ENCODE results near the gene FLOT1. TPM values are rescaled to one million over a fixed set of nuclear protein-coding genes. Genes with fewer than 3 reads are reported as not detected.

FLOT1 gene
- total and polyA plus RNA-seq, 2 of the 13 experiments (the other 11 are each of a cell fraction or from before 2014, with no cell fraction given) = 82.3 to 130 TPM

DNA sequence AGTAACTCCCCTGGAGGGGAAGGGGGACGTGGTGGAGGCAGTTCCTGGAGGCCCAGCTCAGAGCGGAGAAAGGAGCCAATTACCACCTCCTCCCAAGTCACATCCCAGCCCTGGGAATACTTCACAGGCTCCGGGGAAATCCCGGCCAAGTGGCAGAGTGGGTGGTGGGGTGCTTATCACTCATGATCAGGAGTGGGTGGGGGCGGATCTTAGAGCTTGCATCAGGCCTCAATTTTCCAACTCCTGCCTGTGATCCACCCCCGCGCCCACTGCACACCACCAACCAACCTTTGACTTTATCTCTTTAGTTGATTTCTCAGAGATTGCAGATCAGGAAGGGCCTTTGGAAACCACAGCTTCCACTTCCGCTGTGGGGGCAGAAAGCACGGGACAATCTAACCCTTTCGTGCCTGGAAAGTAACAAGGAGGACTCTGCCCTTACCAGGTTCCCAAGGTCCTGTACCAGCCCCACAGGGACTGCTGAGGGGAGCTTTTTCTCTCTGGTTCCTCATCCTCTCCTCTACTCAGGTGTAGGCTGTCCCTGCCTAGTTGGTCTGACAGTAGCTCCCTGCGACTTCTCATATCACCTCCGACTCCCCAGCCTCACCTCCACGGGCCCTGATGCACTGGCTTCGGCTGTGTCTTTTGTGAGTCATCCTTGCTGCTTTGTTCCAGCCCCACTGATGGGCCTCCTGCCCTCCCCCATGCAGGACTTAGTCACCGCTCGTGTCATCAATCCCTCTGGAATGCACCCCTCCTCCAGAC is 26.8 kb upstream of the FLOT1 start (continued):
- peak; percentile 80 for TF ChIP-seq PRDM10 (CRISPR knock-in tag; IDR thresholded peaks at IDR 0.05; ENCODE audit: low read depth)
- peak; percentile 90; the same call in 1 of the 2 replicates for TF ChIP-seq ZFP36L1 (CRISPR knock-in tag; IDR thresholded peaks at IDR 0.05)
- no peak for TF ChIP-seq ZNF282 (IDR thresholded peaks at IDR 0.05; ENCODE audit: partially characterized antibody)
- 0 out of 2 replicates have a peak, but pooled peaks have one; percentile 16 for TF ChIP-seq MXD1 (CRISPR knock-in tag; IDR thresholded peaks at IDR 0.05)
- TF ChIP-seq ZNF572 (CRISPR knock-in tag; IDR thresholded peaks at IDR 0.05) = no peak
- TF ChIP-seq SMAD1 (CRISPR knock-in tag; IDR thresholded peaks at IDR 0.05; ENCODE audit: borderline replicate concordance, low read depth) = peak; percentile 32; the same call in 1 of the 2 replicates
- TF ChIP-seq, protein P1, sequence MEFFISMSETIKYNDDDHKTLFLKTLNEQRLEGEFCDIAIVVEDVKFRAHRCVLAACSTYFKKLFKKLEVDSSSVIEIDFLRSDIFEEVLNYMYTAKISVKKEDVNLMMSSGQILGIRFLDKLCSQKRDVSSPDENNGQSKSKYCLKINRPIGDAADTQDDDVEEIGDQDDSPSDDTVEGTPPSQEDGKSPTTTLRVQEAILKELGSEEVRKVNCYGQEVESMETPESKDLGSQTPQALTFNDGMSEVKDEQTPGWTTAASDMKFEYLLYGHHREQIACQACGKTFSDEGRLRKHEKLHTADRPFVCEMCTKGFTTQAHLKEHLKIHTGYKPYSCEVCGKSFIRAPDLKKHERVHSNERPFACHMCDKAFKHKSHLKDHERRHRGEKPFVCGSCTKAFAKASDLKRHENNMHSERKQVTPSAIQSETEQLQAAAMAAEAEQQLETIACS (CRISPR knock-in tag; IDR thresholded peaks at IDR 0.05) = no peak
- peak; percentile 38; the same call in 1 of the 2 replicates for TF ChIP-seq THAP9 (CRISPR knock-in tag; IDR thresholded peaks at IDR 0.05; ENCODE audit: borderline replicate concordance)
- peak; percentile 63; the same call in 1 of the 2 replicates for TF ChIP-seq NCOR1 (IDR thresholded peaks at IDR 0.05; ENCODE audit: borderline replicate concordance, low read length)
- peak; percentile 75 for TF ChIP-seq ZNF331 (CRISPR knock-in tag; IDR thresholded peaks at IDR 0.05)
- TF ChIP-seq THAP11 (CRISPR knock-in tag; IDR thresholded peaks at IDR 0.05) = peak; percentile 78
- TF ChIP-seq SIX4 (CRISPR knock-in tag; IDR thresholded peaks at IDR 0.05) = 0 out of 2 replicates have a peak, but pooled peaks have one; percentile 34
- peak; percentile 55 for TF ChIP-seq YY1 (IDR thresholded peaks at IDR 0.05; ENCODE audit: insufficient read depth, insufficient replicate concordance, low read depth, low read length)
- peak; percentile 78; the same call in 1 of the 2 replicates for TF ChIP-seq FOXC1 (CRISPR knock-in tag; IDR thresholded peaks at IDR 0.05; ENCODE audit: borderline replicate concordance)
- no peak for TF ChIP-seq ZNF576 (CRISPR knock-in tag; IDR thresholded peaks at IDR 0.05)
- TF ChIP-seq ARID2 (CRISPR knock-in tag; IDR thresholded peaks at IDR 0.05; ENCODE audit: borderline replicate concordance) = peak; percentile 80; the same call in 1 of the 2 replicates
- no peak for TF ChIP-seq ZNF841 (CRISPR knock-in tag; IDR thresholded peaks at IDR 0.05; ENCODE audit: borderline replicate concordance)
- TF ChIP-seq NCOA5 (CRISPR knock-in tag; IDR thresholded peaks at IDR 0.05) = no peak
- peak; percentile 27 for TF ChIP-seq NFYB (CRISPR knock-in tag; IDR thresholded peaks at IDR 0.05)
- peak; percentile 86; the same call in 1 of the 2 replicates for TF ChIP-seq EED (CRISPR knock-in tag; IDR thresholded peaks at IDR 0.05)
- TF ChIP-seq ELF1 (CRISPR knock-in tag; IDR thresholded peaks at IDR 0.05) = peak; percentile 76
